SK-N-SH (cell line): Measurements from ENCODE around the gene GPRASP2. TPM values are rescaled to one million over a fixed set of nuclear protein-coding genes. Genes with fewer than 3 reads are reported as not detected.

Source experiments
- CTCF ChIA-PET: fragments of 300-600, 350-600 bp; formaldehyde crosslinking; extraction: SDS; loops from one replicate; lab custom pipeline; 2021; lab: Yijun Ruan, JAX
- POLR2A ChIA-PET: fragments of 350-600 bp; sonication (Branson Sonifier 250); formaldehyde crosslinking; extraction: SDS; loops from one replicate; lab custom pipeline; 2020; ENCODE audit warnings: antibody characterized with exemption, inconsistent platforms; lab: Yijun Ruan, JAX
- DNase-seq: peaks from one replicate; pipeline ENCODE4 v3.0.0; 2012
- H2AFZ ChIP-seq: fragments of 200-600 bp; sonication (generic); 2 replicates; pipeline ENCODE4 v1.8.1; 2016; ENCODE audit warnings: antibody characterized with exemption, mild to moderate bottlenecking, low read depth
- H3F3A ChIP-seq: fragments of 200-600 bp; sonication (generic); replicated peaks from 2 replicates; pipeline ENCODE3; 2016; ENCODE audit warnings: antibody characterized with exemption, mild to moderate bottlenecking; ENCODE audit not compliant: insufficient read depth
- H3K27ac ChIP-seq, 2 experiments: fragments of 200-500 bp in 1 of 2; fragments of 200-600 bp in 1 of 2; sonication (Bioruptor generic) in 1 of 2; sonication (generic), shearing (Covaris generic) in 1 of 2; 2 replicates each; pipeline versions ENCODE4 v1.5.1 to v1.6.1; 2014 to 2016; ENCODE audit warnings: low read depth in 2 of 2, inconsistent platforms in 1 of 2, low read length in 1 of 2, mild to moderate bottlenecking in 1 of 2, mixed read lengths in 1 of 2
- H3K27me3 ChIP-seq: fragments of 200-600 bp; sonication (generic), shearing (Covaris generic); 2 replicates; pipeline ENCODE4 v1.6.1; 2016; ENCODE audit warnings: mixed run types; ENCODE audit not compliant: insufficient read depth
- H3K36me3 ChIP-seq, 2 experiments: fragments of 200-500 bp in 1 of 2; fragments of 200-600 bp in 1 of 2; sonication (Bioruptor generic) in 1 of 2; sonication (generic) in 1 of 2; replicated peaks in 1 of 2; 2 replicates each; pipeline versions ENCODE3 to v1.5.1; 2014 to 2016; ENCODE audit warnings: low read length in 1 of 2, mild to moderate bottlenecking in 1 of 2; ENCODE audit not compliant: insufficient read depth in 2 of 2, control insufficient read depth in 1 of 2
- H3K4me1 ChIP-seq, 2 experiments: fragments of 200-500 bp in 1 of 2; fragments of 200-600 bp in 1 of 2; sonication (Bioruptor generic) in 1 of 2; sonication (generic), shearing (Covaris generic) in 1 of 2; 2 replicates each; pipeline versions ENCODE4 v1.5.1 to v1.6.1; 2014 to 2016; ENCODE audit warnings: low read depth in 1 of 2, low read length in 1 of 2, mixed run types in 1 of 2; ENCODE audit not compliant: insufficient read depth in 2 of 2, control insufficient read depth in 1 of 2
- H3K4me2 ChIP-seq: fragments of 200-600 bp; sonication (generic), shearing (Covaris generic); 2 replicates; pipeline ENCODE4 v1.6.1; 2017; ENCODE audit warnings: mixed run types
- H3K4me3 ChIP-seq, 2 experiments: fragments of 200-500 bp in 1 of 2; fragments of 200-600 bp in 1 of 2; sonication (Bioruptor generic) in 1 of 2; sonication (generic), shearing (Covaris generic) in 1 of 2; 2 replicates each; pipeline versions ENCODE4 v1.5.1 to v1.8.1; 2014 to 2016; ENCODE audit warnings: low read depth in 2 of 2, inconsistent platforms in 1 of 2, low read length in 1 of 2, mild to moderate bottlenecking in 1 of 2, mixed read lengths in 1 of 2, moderate library complexity in 1 of 2
- H3K79me2 ChIP-seq: fragments of 200-600 bp; sonication (generic); 2 replicates; pipeline ENCODE4 v1.8.1; 2017; ENCODE audit warnings: mild to moderate bottlenecking; ENCODE audit not compliant: insufficient read depth
- H3K9ac ChIP-seq: fragments of 200-600 bp; sonication (generic); 2 replicates; pipeline ENCODE4 v1.6.1; 2017; ENCODE audit warnings: mixed run types
- H3K9me2 ChIP-seq: fragments of 200-600 bp; sonication (generic); 2 replicates; pipeline ENCODE4 v1.6.1; 2017; ENCODE audit warnings: mixed run types
- H3K9me3 ChIP-seq: fragments of 200-600 bp; sonication (generic); 2 replicates; pipeline ENCODE4 v1.6.1; 2017; ENCODE audit warnings: mixed run types, mild to moderate bottlenecking, moderate library complexity
- H4K20me1 ChIP-seq: fragments of 200-600 bp; sonication (generic); 2 replicates; pipeline ENCODE4 v1.6.1; 2017; ENCODE audit warnings: mild to moderate bottlenecking, mixed run types; ENCODE audit not compliant: insufficient read depth
- ELF1 ChIP-seq: IDR thresholded peaks from 2 replicates; pipeline ENCODE4 v1.4.0; 2012
- FOXJ3 ChIP-seq: sonication (generic); formaldehyde crosslinking; IDR thresholded peaks from 2 replicates; pipeline ENCODE4 v1.5.1; 2020; ENCODE audit warnings: mild to moderate bottlenecking, missing genetic modification reagents
- GABPA ChIP-seq: IDR thresholded peaks from 2 replicates; pipeline ENCODE4 v1.4.0; 2012; ENCODE audit warnings: low read depth, mild to moderate bottlenecking
- MAX ChIP-seq: IDR thresholded peaks from 2 replicates; pipeline ENCODE4 v1.4.0; 2012; ENCODE audit warnings: low read depth
- MXI1 ChIP-seq: IDR thresholded peaks from 2 replicates; pipeline ENCODE4 v1.6.1; 2012; ENCODE audit warnings: mild to moderate bottlenecking, low read depth, low read length, improper control_type of control experiment
- NRF1 ChIP-seq: IDR thresholded peaks from 2 replicates; pipeline ENCODE4 v1.6.1; 2012; ENCODE audit warnings: low read depth, mild to moderate bottlenecking, low read length
- RAD21 ChIP-seq: IDR thresholded peaks from 2 replicates; pipeline ENCODE4 v1.6.1; 2012; ENCODE audit warnings: mild to moderate bottlenecking, low read length
- SIN3A ChIP-seq: IDR thresholded peaks from 2 replicates; pipeline ENCODE4 v1.6.1; 2012; ENCODE audit warnings: low read depth, mild to moderate bottlenecking, low read length, moderate library complexity, borderline replicate concordance
- SMC3 ChIP-seq: IDR thresholded peaks from 2 replicates; pipeline ENCODE4 v1.6.1; 2012; ENCODE audit warnings: low read depth, low read length, improper control_type of control experiment
- TEAD4 ChIP-seq: IDR thresholded peaks from 2 replicates; pipeline ENCODE4 v1.4.0; 2012; ENCODE audit warnings: mild to moderate bottlenecking, borderline replicate concordance; ENCODE audit not compliant: insufficient read depth
- ZBTB33 ChIP-seq: IDR thresholded peaks from 2 replicates; pipeline ENCODE4 v1.4.0; 2012; ENCODE audit warnings: low read depth, borderline replicate concordance
- whole genome bisulfite sequencing: methylation state at CpG from one replicate; pipeline ENCODE4 v1.1.6; 2017; ENCODE audit warnings: low lambda C conversion rate; 5-methylcytosine and 5-hydroxymethylcytosine counted together
- polyA plus RNA-seq, 3 experiments: library from polyadenylated mRNA; depleted of rRNA; stranded (reverse); fragments of >200 nt; gene quantifications; 2 replicates each; pipeline ENCODE4 v1.2.3, GENCODE V29; 2012

The GPRASP2 gene
- polyA plus RNA-seq, 1 of the 3 experiments (the other 2 are of a cell fraction) = 12.3 TPM

- no peaks in the 10 kb centered on the region for H3K27me3 ChIP-seq
- H3K27ac ChIP-seq = no peak overlapping the region
- 39% methylated on average over 2 of the region's 2 CpGs for WGBS
- H4K20me1 ChIP-seq = no peaks in the 10 kb centered on the region
- no peak overlapping the region for H3K4me3 ChIP-seq
- no peak for DNase-seq
- ChIA-PET CTCF (no interaction called here), POLR2A (no interaction called here)
- H3K9me2 ChIP-seq = no peaks in the 10 kb centered on the region
- H3K36me3 ChIP-seq = no peaks in the 10 kb centered on the region
- H2AFZ ChIP-seq = no peak overlapping the region
- H3K4me2 ChIP-seq = no peak overlapping the region
- no peak overlapping the region for H3K9ac ChIP-seq
- no peaks in the 10 kb centered on the region for H3F3A ChIP-seq
- TF ChIP-seq RAD21 (no peak), MXI1 (no peak), ZBTB33 (no peak), SMC3 (no peak), GABPA (no peak)
- TF ChIP-seq, all 33 proteins: peak for 0
- Histone ChIP-seq H3K9me3 (peaks cover 15% of the 10 kb centered on the region; the same call in 1 of the 2 replicates), H3K4me1 (no peaks in the 10 kb centered on the region), H3K79me2 (no peaks in the 10 kb centered on the region; the same call in 1 of the 2 replicates)
Measured at GRCh38 chrX:102684772-102685520, 27.3 kb upstream of the GPRASP2 start.

- H3K36me3 ChIP-seq = peaks cover 0 to 5% of the 10 kb centered on the region in 2 experiments
- no peaks in the 10 kb centered on the region for H3F3A ChIP-seq
- H3K4me1 ChIP-seq = no peaks in the 10 kb centered on the region
- TF ChIP-seq NRF1 (no peak), RAD21 (no peak), SIN3A (no peak), ELF1 (no peak), MAX (no peak), TEAD4 (no peak), FOXJ3 (CRISPR knock-in tag) (no peak)
- H3K4me3 ChIP-seq = no peak overlapping the region
- DNase-seq = no peak
- ChIA-PET POLR2A (no interaction called here), CTCF (no interaction called here)
- H3K9me2 ChIP-seq = 0 out of 2 replicates have a peak, but pooled peaks cover 2% of the 10 kb centered on the region
- no peaks in the 10 kb centered on the region for H3K79me2 ChIP-seq
- H3K9ac ChIP-seq = no peak overlapping the region
- no peak overlapping the region for H3K4me2 ChIP-seq
- H3K9me3 ChIP-seq = no peaks in the 10 kb centered on the region
- no peaks in the 10 kb centered on the region for H4K20me1 ChIP-seq
- no peak overlapping the region for H2AFZ ChIP-seq
- H3K27ac ChIP-seq = no peak overlapping the region
- no peaks in the 10 kb centered on the region for H3K27me3 ChIP-seq
- 38% methylated on average over 3 of the region's 3 CpGs for WGBS
Measured at GRCh38 chrX:102694749-102695148, 17.5 kb upstream of the GPRASP2 start.
